ENCODE data around the gene NTRK2. TPM values are rescaled to one million over a fixed set of nuclear protein-coding genes. Genes with fewer than 3 reads are reported as not detected.

The NTRK2 gene
- total and polyA plus RNA-seq, 3 donors from 2014 or later: 5.3 to 10.8 (median 5.6) TPM

DNA sequence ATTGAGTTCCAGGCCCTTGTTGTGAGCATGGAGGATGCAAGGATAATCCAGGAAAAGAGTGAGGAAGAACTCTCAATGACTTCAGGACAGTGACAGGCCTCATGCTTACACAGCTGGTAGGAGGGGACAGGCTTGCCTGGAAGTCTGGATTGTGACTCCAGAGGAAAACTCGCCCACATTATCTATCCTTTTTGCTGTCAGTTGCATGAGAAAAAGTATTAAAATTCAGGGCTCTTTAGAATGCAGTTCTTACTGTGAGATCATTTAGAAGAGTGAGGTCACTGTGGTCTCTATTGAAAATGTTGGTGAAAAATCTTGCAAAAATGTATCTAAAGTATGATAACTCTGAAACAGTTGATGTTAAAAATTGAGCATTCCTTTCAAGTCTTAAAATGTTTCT lies 30.5 kb downstream of the NTRK2 start:
- Histone ChIP-seq H3K27me3 (no peaks in the 10 kb centered on the region), H3K36me3 (ENCODE audit: low read depth, missing control alignments) (no peaks in the 10 kb centered on the region), H3K9me3 (no peaks in the 10 kb centered on the region), H3K27ac (peak overlapping the region in 1 of 2 donors; percentile 55), H3K4me3 (no peak overlapping the region), H3K4me1 (peaks cover 6% of the 10 kb centered on the region)
- intact Hi-C loops (cut with DNase I; ENCODE audit: low total_unique reads): no loop called here
- DNase-seq: peak; percentile 43
- WGBS, 2 donors: 50 to 61% methylated on average over 1 of the region's 1 CpG
- TF ChIP-seq CTCF (IDR thresholded peaks at IDR 0.05): no peak
- no peak for TF ChIP-seq POLR2A (IDR thresholded peaks at IDR 0.05)

GRCh38 chr9:84701801-84702200 lies 32.3 kb downstream of the NTRK2 start:
- H3K9me3 ChIP-seq: no peaks in the 10 kb centered on the region
- 72 to 78% methylated on average over 6 of the region's 6 CpGs for WGBS, 2 donors
- no peaks in the 10 kb centered on the region for H3K27me3 ChIP-seq
- H3K36me3 ChIP-seq (ENCODE audit: low read depth, missing control alignments): no peaks in the 10 kb centered on the region
- H3K4me3 ChIP-seq: no peak overlapping the region
- peaks cover 8% of the 10 kb centered on the region for H3K4me1 ChIP-seq
- TF ChIP-seq POLR2A (IDR thresholded peaks at IDR 0.05) (no peak), CTCF (IDR thresholded peaks at IDR 0.05) (no peak)
- no peak overlapping the region for H3K27ac ChIP-seq
- no peak for DNase-seq
- intact Hi-C loops (cut with DNase I; ENCODE audit: low total_unique reads): no loop called here

DNA sequence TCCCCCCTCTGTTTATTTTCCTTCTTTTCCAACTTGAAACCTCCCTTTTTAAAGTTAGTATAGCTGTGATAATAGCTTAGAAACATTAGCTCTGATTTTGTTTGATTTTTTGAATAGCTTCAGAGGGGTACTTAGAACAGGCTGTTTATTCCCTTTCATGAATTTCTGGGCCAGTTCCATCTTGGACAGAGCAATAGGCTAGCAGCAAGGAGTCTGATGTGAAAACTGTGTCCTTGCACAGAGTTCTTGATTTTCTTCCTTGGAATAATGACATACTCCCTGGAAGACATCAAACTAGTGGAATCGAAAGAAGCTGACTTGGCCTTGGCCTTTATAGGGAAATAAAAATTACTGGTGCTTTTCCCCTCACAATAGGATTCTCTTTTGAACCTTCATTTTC lies 32.9 kb downstream of the NTRK2 start:
- peaks cover 8% of the 10 kb centered on the region for H3K4me1 ChIP-seq
- intact Hi-C loops (cut with DNase I; ENCODE audit: low total_unique reads): no loop called here
- peak; percentile 29 for DNase-seq
- H3K27ac ChIP-seq: no peak overlapping the region
- WGBS, 2 donors: 7 to 33% methylated on average over 1 of the region's 1 CpG
- H3K36me3 ChIP-seq (ENCODE audit: low read depth, missing control alignments): no peaks in the 10 kb centered on the region
- no peaks in the 10 kb centered on the region for H3K27me3 ChIP-seq
- no peak overlapping the region for H3K4me3 ChIP-seq
- no peaks in the 10 kb centered on the region for H3K9me3 ChIP-seq
- TF ChIP-seq POLR2A (IDR thresholded peaks at IDR 0.05) (no peak), CTCF (IDR thresholded peaks at IDR 0.05) (no peak)

GRCh38 chr9:84703793-84704192 lies 34.3 kb downstream of the NTRK2 start:
- Histone ChIP-seq H3K9me3 (no peaks in the 10 kb centered on the region), H3K27ac (no peak overlapping the region), H3K36me3 (ENCODE audit: low read depth, missing control alignments) (no peaks in the 10 kb centered on the region), H3K4me3 (no peak overlapping the region), H3K4me1 (peaks cover 8% of the 10 kb centered on the region), H3K27me3 (no peaks in the 10 kb centered on the region)
- no peak for DNase-seq
- TF ChIP-seq CTCF (IDR thresholded peaks at IDR 0.05) (no peak), POLR2A (IDR thresholded peaks at IDR 0.05) (no peak)
- intact Hi-C loops (cut with DNase I; ENCODE audit: low total_unique reads): no loop called here

GRCh38 chr9:84705128-84705527 lies 35.6 kb downstream of the NTRK2 start:
- Histone ChIP-seq H3K27ac (no peak overlapping the region), H3K36me3 (ENCODE audit: low read depth, missing control alignments) (no peaks in the 10 kb centered on the region), H3K4me3 (no peak overlapping the region), H3K9me3 (no peaks in the 10 kb centered on the region), H3K27me3 (no peaks in the 10 kb centered on the region), H3K4me1 (peaks cover 8% of the 10 kb centered on the region)
- TF ChIP-seq CTCF (IDR thresholded peaks at IDR 0.05): no peak
- no peak for TF ChIP-seq POLR2A (IDR thresholded peaks at IDR 0.05)
- 40 to 45% methylated on average over 5 of the region's 5 CpGs for WGBS, 2 donors
- intact Hi-C loops (cut with DNase I; ENCODE audit: low total_unique reads): no loop called here
- no peak for DNase-seq
